GM18498 (cell line): ENCODE measurements around the gene DGCR6L.
A peak's percentile ranks its signal among the peaks of the same experiment; 100 is the strongest.
"Not testable (repeated sequence)": the region's sequence is repeated elsewhere in the genome, so short reads cannot be mapped to it uniquely, and the experiment has no call there.

Experiments
- ATAC-seq: cut with Tn5 transposase; IDR thresholded peaks from one replicate; pipeline ENCODE4 v1.9.1; 2021; ENCODE audit warnings: mild to moderate bottlenecking, moderate library complexity; ENCODE audit not compliant: unreplicated experiment

Gene DGCR6L

DNA sequence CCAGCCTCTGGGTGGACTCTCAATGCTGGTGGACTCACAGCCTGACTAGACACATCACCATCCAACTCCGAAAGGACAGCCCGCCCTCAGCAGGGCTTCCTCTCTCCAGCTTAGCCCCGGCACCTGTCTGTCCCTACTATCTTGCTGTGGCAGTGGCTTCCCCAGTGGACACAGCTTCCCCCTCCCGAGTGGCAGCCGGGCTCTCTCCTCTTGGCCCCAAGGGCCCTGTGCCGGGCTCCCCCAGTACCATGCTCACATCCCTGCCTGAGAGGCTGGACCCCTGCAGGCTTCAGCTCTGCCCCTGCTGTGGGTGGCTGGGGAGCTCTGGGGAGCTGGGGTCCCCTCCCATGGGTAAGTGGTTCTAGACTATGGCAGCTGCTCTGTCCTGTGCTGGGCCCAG lies 9.1 kb downstream of the DGCR6L start:
- ATAC-seq, result not testable (repeated sequence)

DNA sequence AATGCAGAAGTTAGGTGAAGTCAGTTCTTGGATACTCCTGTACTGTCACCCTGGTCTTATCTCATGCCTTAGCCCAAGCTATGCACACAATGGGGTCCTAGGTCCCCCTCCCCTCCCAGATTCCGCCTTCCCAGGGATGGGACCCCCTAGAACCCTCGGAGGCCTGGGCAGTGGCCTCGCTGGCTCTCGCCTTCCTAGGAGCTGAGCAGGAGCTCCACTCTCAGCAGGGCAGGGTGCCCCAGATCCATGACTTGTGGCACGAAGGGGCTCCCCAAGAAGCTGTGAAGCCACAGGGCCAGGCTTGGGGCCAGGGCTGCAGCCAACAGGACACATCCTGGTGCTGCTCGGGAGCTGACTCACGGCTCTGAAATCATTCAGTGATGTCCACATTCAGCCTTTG lies 9.7 kb downstream of the DGCR6L start:
- not testable (repeated sequence) for ATAC-seq

DNA sequence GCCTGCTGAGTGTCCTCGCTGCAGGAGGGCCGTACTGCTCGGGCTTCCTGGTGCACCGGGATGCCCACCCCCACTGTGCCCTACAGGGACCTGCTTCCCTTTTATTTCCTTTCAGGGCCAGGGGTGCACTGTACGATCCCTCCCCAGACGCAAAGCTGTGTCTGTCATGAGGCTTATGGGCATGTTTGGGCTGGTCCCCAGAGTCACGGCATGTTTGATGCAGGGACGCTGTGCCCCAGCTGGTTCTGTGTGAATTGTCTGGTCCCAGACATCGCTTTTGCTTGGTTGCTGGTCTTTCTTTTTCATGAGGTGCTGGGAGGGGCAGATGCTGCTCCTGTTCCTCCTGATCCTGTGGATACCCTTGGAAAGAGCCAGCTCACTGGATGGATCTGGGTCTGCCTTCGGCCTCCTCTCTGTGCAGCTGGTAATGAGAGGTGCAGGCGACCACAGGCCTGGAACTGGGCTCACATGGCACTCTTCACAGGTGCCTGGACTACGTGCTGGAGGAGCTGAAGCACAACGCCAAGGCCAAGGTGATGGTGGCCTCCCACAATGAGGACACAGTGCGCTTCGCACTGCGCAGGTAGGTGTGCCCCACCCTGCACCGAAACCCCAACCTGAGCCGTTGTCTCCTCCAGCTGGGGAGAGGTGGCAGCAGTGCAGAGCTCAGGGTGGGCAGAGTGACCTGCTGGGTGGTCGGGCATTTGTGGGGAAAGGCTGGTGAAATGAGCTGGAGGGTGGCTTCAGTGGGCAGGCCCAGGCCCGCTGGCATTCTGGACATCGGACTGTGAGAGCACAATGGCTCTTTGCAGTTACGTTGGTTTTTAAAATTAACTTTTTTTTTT lies 10.8 kb downstream of the DGCR6L start:
- ATAC-seq, result not testable (repeated sequence)

DNA sequence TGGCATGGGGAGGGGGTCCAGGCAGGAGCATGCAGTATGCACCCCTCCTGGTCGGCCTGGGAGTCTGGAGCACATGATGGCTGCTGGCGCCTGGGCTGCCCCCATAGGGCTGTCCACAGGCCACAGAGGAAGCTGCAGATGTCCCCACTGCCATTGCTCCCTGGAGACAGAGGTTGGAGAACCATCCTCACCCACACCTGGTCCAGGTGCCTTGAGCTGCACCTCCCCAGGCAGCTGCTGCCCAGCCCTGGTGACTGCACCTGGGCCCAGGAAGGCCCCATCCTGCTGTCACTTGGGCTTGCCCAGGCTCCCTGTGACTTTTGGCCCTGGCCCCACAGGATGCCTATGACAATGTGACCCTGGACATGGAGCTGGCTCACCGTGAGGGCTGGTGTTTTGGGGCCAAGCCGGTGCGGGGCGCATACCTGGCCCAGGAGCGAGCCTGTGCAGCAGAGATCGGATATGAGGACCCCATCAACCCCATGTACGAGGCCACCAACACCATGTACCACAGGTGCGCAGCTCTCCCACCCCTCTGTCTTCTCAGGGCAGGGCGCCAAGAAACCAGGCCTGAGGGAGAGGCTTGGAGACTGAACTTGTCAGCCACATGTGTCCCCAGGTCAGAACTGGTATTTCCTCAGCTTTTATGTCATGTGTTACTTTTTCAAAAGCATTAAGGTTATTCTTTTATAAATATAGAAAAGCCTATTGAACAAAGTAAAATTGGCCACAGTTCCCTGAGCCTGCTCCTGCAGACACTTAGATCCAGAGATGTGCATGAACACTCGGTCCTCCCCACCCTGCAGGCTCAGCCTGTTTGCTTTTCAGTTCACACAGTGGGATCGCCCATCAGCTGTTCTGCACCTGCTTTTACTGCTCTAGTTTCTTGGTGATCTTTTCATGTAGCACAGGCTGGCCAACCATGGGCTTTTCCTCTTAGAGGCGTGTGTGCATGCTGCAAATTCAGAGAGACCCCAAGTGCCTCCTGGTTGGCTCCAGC lies 12.1 kb downstream of the DGCR6L start:
- not testable (repeated sequence) for ATAC-seq

DNA sequence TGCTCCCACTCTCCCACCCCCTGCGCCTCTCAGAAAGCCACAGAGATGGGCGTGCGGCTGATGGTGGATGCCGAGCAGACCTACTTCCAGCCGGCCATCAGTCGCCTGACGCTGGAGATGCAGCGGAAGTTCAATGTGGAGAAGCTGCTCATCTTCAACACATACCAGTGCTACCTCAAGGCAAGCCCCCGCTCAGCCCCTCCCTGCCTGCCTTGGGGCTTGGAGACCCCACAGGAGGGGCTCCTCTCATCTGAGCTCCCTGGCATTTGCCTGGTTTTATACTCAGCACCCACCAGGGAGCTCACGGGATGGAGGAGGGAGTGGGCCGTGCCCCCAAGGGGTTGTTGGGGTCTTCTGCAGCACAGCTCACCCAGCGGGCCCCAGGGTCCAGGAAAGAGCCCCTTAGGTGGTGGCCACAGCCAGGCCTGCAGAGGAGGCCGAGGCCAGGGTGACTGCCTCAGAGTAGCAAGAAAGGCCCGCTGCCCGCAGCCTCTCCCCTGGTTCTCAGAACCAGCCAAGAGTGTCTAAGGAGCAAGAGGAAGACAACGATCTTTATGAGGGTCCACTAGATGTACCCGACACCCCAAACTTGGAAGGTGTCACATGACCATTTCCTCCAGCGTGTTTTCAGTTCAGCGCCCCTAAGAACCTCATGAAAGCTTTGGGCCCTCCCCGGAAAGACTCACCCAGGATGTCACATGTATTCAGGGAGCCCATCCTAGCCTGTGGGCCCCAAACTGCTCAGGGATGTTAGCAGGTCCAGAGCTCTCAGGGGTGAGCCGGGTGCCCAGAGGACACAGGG lies 13.0 kb downstream of the DGCR6L start:
- not testable (repeated sequence) for ATAC-seq

DNA sequence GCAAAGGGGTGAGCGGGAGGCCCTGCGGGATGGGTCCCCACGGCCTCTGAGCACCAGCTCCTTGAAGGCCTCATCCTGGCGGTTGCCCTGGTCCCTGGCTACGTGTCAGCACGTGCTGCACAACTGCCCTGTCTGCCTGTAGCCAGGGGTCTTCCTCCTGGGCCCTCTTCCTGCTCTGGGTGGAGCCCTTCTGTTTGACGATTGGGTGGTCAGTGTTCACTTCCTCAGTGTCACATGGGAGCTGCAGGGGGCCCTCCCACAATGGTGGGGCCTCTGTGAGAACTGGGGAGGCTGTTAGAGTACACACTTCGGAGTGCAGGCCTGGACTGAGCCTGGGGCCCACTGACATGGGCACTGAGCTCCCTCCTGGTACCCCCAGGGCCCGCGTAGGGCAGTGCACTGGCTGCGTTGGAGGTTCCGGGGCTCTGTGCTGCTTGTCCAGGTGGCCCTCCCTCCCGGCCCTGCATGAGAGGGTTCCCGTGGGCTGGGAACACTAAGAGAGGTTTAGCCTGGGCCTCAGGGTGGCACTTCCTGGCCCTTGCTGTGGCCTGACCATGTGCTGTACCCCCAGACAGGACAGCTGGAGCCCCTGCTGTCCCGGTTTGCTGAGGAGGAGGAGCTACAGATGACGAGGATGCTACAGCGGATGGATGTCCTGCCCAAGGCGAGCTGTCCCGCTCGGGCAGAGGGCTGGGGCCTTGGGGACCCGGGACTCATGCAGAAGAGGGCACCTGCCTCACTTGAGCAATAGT lies 13.8 kb downstream of the DGCR6L start:
- no peak for ATAC-seq

DNA sequence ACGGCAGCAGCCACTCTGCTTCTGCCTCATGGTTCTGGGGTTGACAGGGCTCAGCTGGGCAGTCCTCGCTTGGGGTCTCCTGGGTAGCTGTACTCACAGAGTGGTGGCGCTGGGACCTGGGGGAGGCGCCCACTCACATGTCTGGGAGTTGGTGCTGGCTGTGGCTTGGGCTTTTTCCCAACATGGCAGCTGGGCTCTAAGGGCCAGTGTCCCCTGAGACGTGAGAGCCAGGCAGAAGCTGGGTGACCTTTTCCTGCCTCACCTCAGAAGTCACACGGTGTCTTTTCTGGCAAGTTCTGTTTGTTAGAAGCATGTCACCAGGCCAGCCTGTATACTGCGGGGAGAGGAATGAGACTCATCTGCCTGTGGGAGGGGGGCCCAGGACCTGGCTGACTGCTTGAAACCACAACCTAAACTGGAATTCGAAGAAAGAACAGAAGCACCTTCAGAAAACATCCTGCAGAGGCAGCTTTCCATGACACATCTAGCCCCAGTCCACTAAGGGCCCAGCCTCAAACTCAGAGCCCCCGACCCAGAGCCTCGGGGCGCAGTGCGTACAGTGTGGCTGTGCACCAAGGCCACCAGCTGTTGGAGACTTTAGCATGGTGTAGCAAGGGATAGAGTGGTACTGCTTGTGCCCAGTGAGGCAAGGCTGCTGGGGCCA lies 14.5 kb downstream of the DGCR6L start:
- not testable (repeated sequence) for ATAC-seq

DNA sequence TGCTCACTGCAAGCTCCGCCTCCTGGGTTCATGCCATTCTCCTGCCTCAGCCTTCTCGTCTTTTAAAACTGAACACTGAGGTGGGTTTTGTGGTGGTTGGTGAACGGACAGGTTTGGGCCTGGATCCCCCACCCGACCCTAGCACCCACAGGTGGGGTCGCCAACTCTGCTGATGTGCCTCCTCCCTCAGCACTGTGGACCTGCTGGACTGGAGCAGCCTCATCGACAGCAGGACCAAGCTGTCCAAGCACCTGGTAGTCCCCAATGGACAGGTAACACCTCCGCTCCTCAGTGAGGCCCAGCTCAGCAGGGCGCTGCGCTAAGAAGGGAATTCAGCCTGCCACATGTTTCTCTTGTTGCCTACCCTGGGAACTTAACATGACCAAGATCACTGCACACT lies 15.2 kb downstream of the DGCR6L start:
- no peak for ATAC-seq

DNA sequence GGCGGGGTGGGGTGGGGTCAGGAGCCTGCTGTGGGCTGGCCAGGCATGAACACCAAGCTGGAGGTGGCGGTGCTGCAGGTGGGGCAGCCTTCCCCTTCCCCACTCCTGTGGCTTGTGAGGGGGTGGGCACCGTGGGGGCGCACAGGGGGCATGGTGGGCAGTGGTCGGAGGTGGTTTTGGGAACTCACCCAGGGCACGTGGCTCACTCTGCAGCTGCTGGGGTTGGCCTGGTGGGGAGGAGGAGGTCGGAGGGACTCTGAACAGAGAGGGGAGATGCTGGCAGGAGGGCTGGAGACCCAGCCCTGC lies 16.7 kb downstream of the DGCR6L start:
- ATAC-seq, result not testable (repeated sequence)

DNA sequence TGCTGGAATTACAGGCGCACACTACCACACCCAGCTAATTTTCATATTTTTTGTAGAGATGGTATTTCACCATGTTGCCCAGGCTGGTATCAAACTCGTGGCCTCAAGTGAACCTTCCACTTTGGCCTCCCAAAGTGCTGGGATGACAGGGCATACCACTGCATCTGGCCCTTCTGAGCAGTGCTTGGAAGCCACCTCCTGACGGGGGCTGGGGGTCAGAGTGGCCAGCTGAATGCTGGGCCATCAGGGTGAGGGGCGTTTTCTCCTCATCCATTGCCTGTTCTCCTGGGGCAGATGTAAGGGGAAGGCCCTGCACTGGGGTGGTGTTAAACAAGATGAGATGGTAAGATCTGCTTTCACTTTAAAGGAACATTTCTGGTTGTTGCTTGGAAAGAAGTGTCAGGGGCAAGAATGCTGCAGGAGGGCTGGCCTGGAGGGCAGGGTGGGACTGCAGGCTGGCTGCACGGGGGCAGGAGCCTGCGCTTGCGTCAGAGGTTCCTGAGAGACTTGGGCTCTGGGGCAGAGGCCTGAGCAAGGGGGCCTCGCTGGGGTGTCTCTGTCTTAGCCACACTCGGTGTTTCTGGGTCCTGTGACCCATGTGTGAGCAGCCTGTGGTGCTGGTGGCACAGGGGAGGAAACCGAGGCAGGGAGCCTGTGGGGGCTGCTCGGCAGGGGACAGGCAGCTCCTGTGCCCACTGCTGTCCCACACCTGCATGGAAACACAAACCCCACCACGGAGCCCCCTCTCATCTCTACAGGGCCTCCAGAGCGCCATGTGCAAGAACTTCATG lies 17.2 kb downstream of the DGCR6L start:
- no peak for ATAC-seq

DNA sequence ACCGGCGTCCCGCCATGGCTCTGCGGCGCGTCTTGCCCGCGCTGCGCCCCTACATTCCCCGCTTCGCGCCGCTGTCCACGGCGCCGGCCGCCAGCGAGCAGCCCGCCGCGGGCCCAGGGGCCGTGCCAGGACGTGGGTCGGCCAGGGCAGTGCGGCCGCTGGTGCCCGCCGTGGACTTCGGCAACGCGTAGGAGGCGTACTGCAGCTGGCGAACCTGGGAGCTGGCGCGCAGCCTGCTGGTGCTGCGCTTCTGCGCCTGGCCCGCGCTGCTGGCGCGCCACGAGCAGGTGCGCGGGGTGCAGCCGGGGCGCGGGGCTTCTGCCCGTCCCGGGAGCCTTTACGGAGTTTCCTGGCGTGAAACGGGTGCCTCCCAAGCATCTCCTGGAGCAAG lies 20.1 kb downstream of the DGCR6L start:
- no peak for ATAC-seq

DNA sequence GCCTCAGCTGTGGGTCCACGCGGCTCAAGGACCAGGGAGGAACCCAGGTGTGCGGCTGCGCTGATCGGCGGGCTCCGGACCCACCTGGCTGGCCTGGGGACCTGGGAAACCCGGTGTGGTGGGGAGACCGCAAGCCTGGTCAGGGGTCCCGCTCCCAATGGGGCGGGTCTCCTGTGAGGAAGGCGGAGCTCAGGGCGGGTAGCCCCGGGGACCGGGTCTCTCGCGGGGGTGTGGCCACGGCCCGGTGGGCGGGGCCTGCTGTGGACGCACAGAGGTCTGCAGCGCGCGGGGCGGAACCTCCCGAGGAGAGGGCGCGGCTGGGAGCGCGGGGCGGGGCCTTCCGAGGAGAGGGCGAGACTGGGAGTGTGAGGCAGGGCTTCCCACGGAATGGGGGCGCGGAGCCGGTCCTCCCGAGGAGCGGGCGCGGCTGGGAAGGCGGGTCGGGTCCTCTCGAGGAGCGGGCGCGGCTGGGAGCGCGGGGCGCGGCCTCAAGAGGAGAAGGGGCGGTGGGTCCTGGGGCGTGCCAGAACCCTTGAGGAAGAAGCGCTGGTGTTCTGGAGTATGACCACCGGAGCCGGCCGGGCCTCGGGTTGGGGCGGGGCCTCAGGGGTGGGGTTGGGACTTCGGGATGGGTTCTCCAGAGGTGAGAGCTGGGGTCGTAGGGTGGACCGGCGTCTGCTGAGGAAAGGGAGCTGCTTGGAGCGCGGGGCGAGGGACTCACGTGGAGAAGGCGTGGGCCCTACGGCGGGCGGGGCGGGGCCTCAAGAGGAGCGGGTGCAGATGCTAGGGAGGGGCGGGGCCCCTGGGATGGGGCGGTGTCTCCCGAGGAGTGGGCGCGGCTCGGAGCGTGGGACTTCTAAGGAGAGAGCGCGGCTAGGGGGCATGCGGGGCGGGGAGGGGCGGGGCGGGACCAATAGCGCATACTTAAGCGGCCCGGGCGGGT lies 20.8 kb downstream of the DGCR6L start:
- peak; percentile 66 for ATAC-seq

DNA sequence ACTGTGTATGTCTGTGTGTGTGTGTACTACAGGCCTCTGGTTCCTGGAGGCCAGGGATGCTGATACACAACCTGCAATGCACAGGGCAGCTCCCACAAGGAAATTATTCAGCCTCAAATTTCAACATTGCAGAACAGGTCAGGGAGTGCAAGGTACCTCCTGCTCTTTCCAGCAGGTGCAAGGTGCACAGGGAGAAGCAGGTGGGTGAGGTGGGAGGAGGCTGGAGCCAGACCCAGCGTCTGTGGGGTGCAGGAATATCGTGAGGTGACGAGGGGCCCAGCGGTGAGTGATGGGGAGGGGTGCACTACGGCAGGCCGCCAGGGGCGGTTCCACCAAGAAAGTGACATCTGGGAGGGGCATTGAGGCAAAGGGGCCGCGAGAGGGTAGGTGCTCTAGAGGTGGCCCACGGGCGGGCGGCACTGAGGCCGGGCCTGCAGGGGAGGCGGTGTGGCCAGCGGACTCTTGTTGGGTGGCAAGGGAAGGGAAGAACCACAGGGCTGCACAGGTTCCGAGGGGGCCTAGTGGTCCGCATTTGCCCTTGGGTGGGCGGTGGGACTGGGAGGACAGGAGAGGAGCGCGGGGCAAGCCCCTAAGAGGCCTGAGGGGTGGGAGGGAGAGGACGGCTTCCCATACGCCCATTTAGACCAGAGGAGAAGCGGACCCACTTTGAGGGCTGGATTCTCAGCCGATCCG lies 21.6 kb downstream of the DGCR6L start:
- ATAC-seq, result no peak

DNA sequence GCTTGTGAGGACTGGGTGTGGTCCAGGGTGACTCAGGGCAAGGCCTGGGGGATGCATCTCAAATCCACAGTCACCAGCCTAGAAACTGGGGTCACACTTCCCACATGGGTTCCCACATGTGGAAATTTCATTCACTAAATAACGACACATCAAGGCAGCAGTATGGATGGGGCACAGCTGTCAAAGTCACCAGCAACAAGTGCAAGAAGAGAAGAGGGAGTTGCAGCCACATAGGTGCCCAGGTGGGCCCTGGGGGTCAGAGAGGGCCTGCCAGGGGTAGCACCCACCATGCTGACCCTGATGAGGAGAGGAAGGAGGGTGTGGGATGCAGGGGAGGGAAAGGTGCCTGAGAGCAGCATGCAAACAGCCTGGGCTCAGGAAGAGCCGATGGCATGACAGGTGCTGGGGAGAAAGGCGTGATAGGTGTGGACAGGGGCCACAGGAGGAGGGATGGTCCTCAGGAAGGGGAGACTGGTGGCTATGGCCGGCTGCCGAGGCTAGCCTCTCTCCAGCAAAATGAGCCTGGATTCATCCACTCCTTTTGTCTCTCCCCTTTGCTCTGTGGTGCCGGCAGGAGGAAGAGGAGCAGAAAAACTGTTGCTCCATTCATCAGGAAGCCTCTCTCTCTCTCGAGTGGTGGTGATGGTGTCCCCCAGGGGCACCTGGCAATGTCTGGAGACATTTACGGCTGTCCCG lies 22.3 kb downstream of the DGCR6L start:
- ATAC-seq, result no peak

DNA sequence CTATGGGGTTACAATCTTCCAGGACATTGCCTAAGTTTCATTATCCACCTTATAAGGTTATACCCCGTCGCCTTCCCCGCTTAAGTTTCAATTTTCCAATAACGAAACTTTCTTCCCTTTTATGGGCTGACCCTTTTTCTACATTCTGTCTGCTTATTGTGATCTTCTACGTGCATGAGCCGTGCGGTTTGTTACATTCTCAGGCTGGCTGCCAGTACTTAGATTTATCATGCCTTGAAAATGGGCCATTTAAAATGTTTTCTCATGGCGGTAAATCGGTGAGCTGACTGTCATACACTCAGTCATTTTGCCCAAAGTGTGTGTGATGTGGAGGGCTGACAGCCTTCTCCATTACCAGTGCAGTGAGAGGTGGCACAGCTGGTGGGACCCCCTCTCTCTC lies 23.3 kb downstream of the DGCR6L start:
- no peak for ATAC-seq

DNA sequence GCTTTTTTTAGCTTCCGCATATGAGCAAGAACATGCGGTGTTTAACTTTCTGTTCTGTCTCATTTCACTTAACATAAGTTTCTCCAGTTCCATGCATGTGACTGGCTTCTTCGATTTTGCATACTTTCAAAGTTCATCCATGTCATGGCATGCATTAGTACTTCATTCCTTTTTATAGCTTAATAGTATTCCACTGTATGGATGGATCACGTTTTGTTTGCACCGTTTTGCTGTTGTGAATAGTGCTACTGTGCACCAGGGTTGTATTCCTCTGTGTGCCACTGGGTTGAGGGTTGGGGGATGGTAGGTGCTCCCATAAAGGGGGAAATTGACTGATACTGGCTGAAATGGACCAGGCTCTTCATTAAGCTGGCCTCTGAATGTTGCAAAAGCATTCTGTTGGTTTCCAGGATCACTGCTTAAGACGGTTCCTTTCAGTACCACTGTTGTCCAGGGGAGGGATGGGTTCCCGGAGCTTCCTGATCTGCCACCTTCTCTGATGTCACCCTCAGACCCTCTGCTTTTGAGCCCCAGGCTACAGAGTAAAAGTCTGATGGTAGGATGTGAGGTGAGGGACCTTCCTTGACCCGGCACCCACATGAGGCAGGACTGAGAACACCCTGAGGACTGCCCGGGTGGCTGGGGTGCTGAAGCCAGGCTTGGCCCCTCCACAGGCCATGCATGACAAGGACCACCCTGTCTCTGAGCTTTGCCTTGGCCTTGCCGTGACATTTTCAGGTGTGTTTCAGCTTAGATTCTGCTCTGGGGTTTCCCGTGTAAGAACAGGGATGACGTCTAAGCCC lies 24.4 kb downstream of the DGCR6L start:
- no peak for ATAC-seq
